Measurements from ENCODE around the gene PRDM2. TPM values are rescaled to one million over a fixed set of nuclear protein-coding genes. Genes with fewer than 3 reads are reported as not detected.

The PRDM2 gene
- total RNA-seq, 1 experiment from 2014 or later = 64.2 TPM

GRCh38 chr1:13790290-13791030 lies 90.5 kb downstream of the PRDM2 start:
- DNase-seq (ENCODE audit: low spot score) = no peak
- CTCF ChIA-PET = no interaction called here
- POLR2A ChIA-PET (ENCODE audit: low non-redundant PET) = no interaction called here
- H3K4me1 ChIP-seq (ENCODE audit: insufficient read depth, low read length, poor library complexity, severe bottlenecking) = no peaks in the 10 kb centered on the region
- no peaks in the 10 kb centered on the region for H3K36me3 ChIP-seq (ENCODE audit: insufficient read depth, low read length, poor library complexity, severe bottlenecking)
- BruUV-seq (replicated peaks) = no TSS peak
- TF ChIP-seq CTCF (conservative IDR thresholded peaks at IDR 0.05; ENCODE audit: low read depth, low read length) = no peak
- intact Hi-C loops (cut with micrococcal nuclease; ENCODE audit: unreplicated experiment) = no loop called here
- H3K27me3 ChIP-seq (replicated peaks; ENCODE audit: insufficient read depth, low read depth, low read length, poor library complexity) = no peaks in the 10 kb centered on the region
- H3K9me3 ChIP-seq (ENCODE audit: low read depth, low read length, poor library complexity, severe bottlenecking) = no peaks in the 10 kb centered on the region
- H3K4me3 ChIP-seq (ENCODE audit: low read depth, low read length, poor library complexity, severe bottlenecking) = no peak overlapping the region
- H3K27ac ChIP-seq (ENCODE audit: low read depth, low read length, poor library complexity, severe bottlenecking) = no peak overlapping the region

- ChIA-PET CTCF (no interaction called here), POLR2A (ENCODE audit: low non-redundant PET) (no interaction called here)
- no peak for DNase-seq (ENCODE audit: low spot score)
- BruUV-seq (replicated peaks) = no TSS peak
- TF ChIP-seq EZH2 (IDR thresholded peaks at IDR 0.05; ENCODE audit: borderline replicate concordance, low read depth, low read length, poor library complexity, severe bottlenecking) = no peak
- no peak for TF ChIP-seq CTCF (conservative IDR thresholded peaks at IDR 0.05; ENCODE audit: low read depth, low read length)
- Histone ChIP-seq H3K27me3 (replicated peaks; ENCODE audit: insufficient read depth, low read depth, low read length, poor library complexity) (no peaks in the 10 kb centered on the region), H3K27ac (ENCODE audit: low read depth, low read length, poor library complexity, severe bottlenecking) (no peak overlapping the region), H3K4me3 (ENCODE audit: low read depth, low read length, poor library complexity, severe bottlenecking) (no peak overlapping the region), H3K4me1 (ENCODE audit: insufficient read depth, low read length, poor library complexity, severe bottlenecking) (peaks cover 8% of the 10 kb centered on the region), H3K9me3 (ENCODE audit: low read depth, low read length, poor library complexity, severe bottlenecking) (no peaks in the 10 kb centered on the region), H3K36me3 (ENCODE audit: insufficient read depth, low read length, poor library complexity, severe bottlenecking) (no peaks in the 10 kb centered on the region)
- intact Hi-C loops (cut with micrococcal nuclease; ENCODE audit: unreplicated experiment) = no loop called here
These were observed 92.4 kb downstream of the PRDM2 start for GRCh38 chr1:13792419-13792818.

- ChIA-PET POLR2A (ENCODE audit: low non-redundant PET) (no interaction called here), CTCF (interaction anchor here (0.6 to 0.7 kb wide), 2 partner anchors 267 to 1619 kb away, joined by 3 to 4 read pairs; no protein-coding TSS in a partner anchor)
- DNase-seq (ENCODE audit: low spot score) = no peak
- H3K4me1 ChIP-seq (ENCODE audit: insufficient read depth, low read length, poor library complexity, severe bottlenecking) = peaks cover 8% of the 10 kb centered on the region
- no peaks in the 10 kb centered on the region for H3K9me3 ChIP-seq (ENCODE audit: low read depth, low read length, poor library complexity, severe bottlenecking)
- no peak overlapping the region for H3K4me3 ChIP-seq (ENCODE audit: low read depth, low read length, poor library complexity, severe bottlenecking)
- no peaks in the 10 kb centered on the region for H3K36me3 ChIP-seq (ENCODE audit: insufficient read depth, low read length, poor library complexity, severe bottlenecking)
- TF ChIP-seq CTCF (conservative IDR thresholded peaks at IDR 0.05; ENCODE audit: low read depth, low read length) (no peak), EZH2 (IDR thresholded peaks at IDR 0.05; ENCODE audit: borderline replicate concordance, low read depth, low read length, poor library complexity, severe bottlenecking) (no peak)
- no TSS peak for BruUV-seq (replicated peaks)
- H3K27me3 ChIP-seq (replicated peaks; ENCODE audit: insufficient read depth, low read depth, low read length, poor library complexity) = no peaks in the 10 kb centered on the region
- intact Hi-C loops (cut with micrococcal nuclease; ENCODE audit: unreplicated experiment) = no loop called here
- H3K27ac ChIP-seq (ENCODE audit: low read depth, low read length, poor library complexity, severe bottlenecking) = no peak overlapping the region
These were observed 93.2 kb downstream of the PRDM2 start for GRCh38 chr1:13793088-13793730.
